Measurements from ENCODE around the gene AREL1. TPM values are rescaled to one million over a fixed set of nuclear protein-coding genes. Genes with fewer than 3 reads are reported as not detected.

Gene AREL1
- total RNA-seq, 1 donor from 2014 or later = 36.8 TPM

- Histone ChIP-seq H3K9me3 (no peaks in the 10 kb centered on the region), H3K27me3 (no peaks in the 10 kb centered on the region), H3K27ac (no peak overlapping the region), H3K4me1 (no peaks in the 10 kb centered on the region), H3K36me3 (no peaks in the 10 kb centered on the region), H3K4me3 (no peak overlapping the region)
- no peak for TF ChIP-seq CTCF (IDR thresholded peaks at IDR 0.05)
- DNase-seq (no peak), ATAC-seq (peak; percentile 40)
- intact Hi-C loops (cut with DNase I) = no loop called here
These were observed 85.8 kb downstream of the AREL1 start for GRCh38 chr14:74627076-74627475.

GRCh38 chr14:74622257-74622656 lies 90.6 kb downstream of the AREL1 start:
- intact Hi-C loops (cut with DNase I) = no loop called here
- H3K27ac ChIP-seq = no peak overlapping the region

GRCh38 chr14:74621556-74621955 lies 91.3 kb downstream of the AREL1 start:
- no peak overlapping the region for H3K4me3 ChIP-seq
- H3K27me3 ChIP-seq = no peaks in the 10 kb centered on the region

More at GRCh38 chr14:74622257-74622656, 90.6 kb downstream of the AREL1 start:
- Histone ChIP-seq H3K4me1 (peaks cover 40% of the 10 kb centered on the region), H3K36me3 (no peaks in the 10 kb centered on the region), H3K9me3 (no peaks in the 10 kb centered on the region), H3K4me3 (no peak overlapping the region), H3K27me3 (no peaks in the 10 kb centered on the region)
- DNase-seq (no peak), ATAC-seq (no peak)
- TF ChIP-seq CTCF (IDR thresholded peaks at IDR 0.05) = no peak

GRCh38 chr14:74620923-74621322 lies 92.0 kb downstream of the AREL1 start:
- no peaks in the 10 kb centered on the region for H3K36me3 ChIP-seq
- H3K27me3 ChIP-seq = no peaks in the 10 kb centered on the region
- no peaks in the 10 kb centered on the region for H3K9me3 ChIP-seq
- H3K4me1 ChIP-seq = peaks cover 51% of the 10 kb centered on the region
- ATAC-seq (no peak), DNase-seq (no peak)
- no peak overlapping the region for H3K27ac ChIP-seq
- no peak overlapping the region for H3K4me3 ChIP-seq
- TF ChIP-seq CTCF (IDR thresholded peaks at IDR 0.05) = no peak
- intact Hi-C loops (cut with DNase I) = no loop called here

More at GRCh38 chr14:74621556-74621955, 91.3 kb downstream of the AREL1 start:
- Histone ChIP-seq H3K9me3 (no peaks in the 10 kb centered on the region), H3K27ac (no peak overlapping the region), H3K4me1 (peaks cover 47% of the 10 kb centered on the region), H3K36me3 (no peaks in the 10 kb centered on the region)
- intact Hi-C loops (cut with DNase I) = no loop called here
- ATAC-seq (no peak), DNase-seq (no peak)
- no peak for TF ChIP-seq CTCF (IDR thresholded peaks at IDR 0.05)

- H3K9me3 ChIP-seq = no peaks in the 10 kb centered on the region
- intact Hi-C loops (cut with DNase I) = no loop called here
- H3K4me3 ChIP-seq = no peak overlapping the region
- ATAC-seq (no peak), DNase-seq (no peak)
- no peak overlapping the region for H3K27ac ChIP-seq
- peaks cover 51% of the 10 kb centered on the region for H3K4me1 ChIP-seq
- no peaks in the 10 kb centered on the region for H3K36me3 ChIP-seq
- no peaks in the 10 kb centered on the region for H3K27me3 ChIP-seq
- no peak for TF ChIP-seq CTCF (IDR thresholded peaks at IDR 0.05)
These were observed 92.4 kb downstream of the AREL1 start for GRCh38 chr14:74620497-74620921.

GRCh38 chr14:74619672-74620131 lies 93.2 kb downstream of the AREL1 start:
- H3K27ac ChIP-seq = peak overlapping the region; percentile 47
- peak; percentile 60 for ATAC-seq
- no peaks in the 10 kb centered on the region for H3K36me3 ChIP-seq
- no peaks in the 10 kb centered on the region for H3K9me3 ChIP-seq
- no peaks in the 10 kb centered on the region for H3K27me3 ChIP-seq
- TF ChIP-seq CTCF (IDR thresholded peaks at IDR 0.05) = no peak
- peak; percentile 68 for DNase-seq
- peaks cover 51% of the 10 kb centered on the region for H3K4me1 ChIP-seq
- H3K4me3 ChIP-seq = no peak overlapping the region
- intact Hi-C loops (cut with DNase I) = no loop called here

Data from upper lobe of right lung (tissue), 1 donor.